NK-92 (cell line): ENCODE results near the gene SAC3D1.

Experiments
- DNase-seq: peaks from one replicate; lab custom pipeline; 2025; ENCODE audit not compliant: unreplicated experiment; lab: John Stamatoyannopoulos, UW

The SAC3D1 gene

GRCh38 chr11:65086809-65087208 is 45.8 kb downstream of the SAC3D1 start:
- DNase-seq = no peak

- DNase-seq = no peak
Observed at GRCh38 chr11:65087216-65087615, 46.2 kb downstream of the SAC3D1 start.

GRCh38 chr11:65087827-65088226 is 46.8 kb downstream of the SAC3D1 start:
- no peak for DNase-seq

- no peak for DNase-seq
Observed at GRCh38 chr11:65089621-65090020, 48.6 kb downstream of the SAC3D1 start.

GRCh38 chr11:65090628-65091027 is 49.6 kb downstream of the SAC3D1 start:
- no peak for DNase-seq
